H1 (cell line): ENCODE measurements around the gene IFI27L1. TPM values are rescaled to one million over a fixed set of nuclear protein-coding genes. Genes with fewer than 3 reads are reported as not detected.

Experiments
- CTCF ChIA-PET: fragments of 300-600 bp; sonication (Branson Sonifier 250); formaldehyde crosslinking; loops from one replicate; lab custom pipeline; 2021; ENCODE audit not compliant: partially characterized antibody; lab: Charles Lee
- POLR2A ChIA-PET: fragments of 300-600 bp; sonication (Branson Sonifier 250); formaldehyde crosslinking; loops from one replicate; lab custom pipeline; 2021; ENCODE audit warnings: inconsistent platforms; ENCODE audit not compliant: partially characterized antibody; lab: Charles Lee
- DNase-seq, 2 experiments: peaks; one replicate each; pipeline versions ENCODE4 v3.0.0 to v3.0.0-alpha.2; 2010 to 2022; ENCODE audit warnings: low spot score in 2 of 2, low read depth in 1 of 2, mixed read lengths in 1 of 2
- FAIRE-seq: peaks from 2 replicates; lab custom pipeline; 2011; peaks lifted over from hg19 to GRCh38; lab: Jason Lieb, UNC
- H2AFZ ChIP-seq: 2 replicates; pipeline ENCODE4 v1.8.1; 2012; ENCODE audit warnings: low read length, inconsistent platforms
- H2AK5ac ChIP-seq: 2 replicates; pipeline ENCODE4 v1.6.1; 2013; ENCODE audit warnings: low read depth, low read length
- H2BK120ac ChIP-seq: replicated peaks from 2 replicates; pipeline ENCODE3; 2013; ENCODE audit warnings: low read depth, low read length, inconsistent platforms
- H2BK12ac ChIP-seq: 2 replicates; pipeline ENCODE4 v1.6.1; 2013; ENCODE audit warnings: low read depth, low read length
- H2BK15ac ChIP-seq: 2 replicates; pipeline ENCODE4 v1.6.1; 2013; ENCODE audit warnings: low read length
- H2BK20ac ChIP-seq: 2 replicates; pipeline ENCODE4 v1.6.1; 2013; ENCODE audit warnings: low read length
- H2BK5ac ChIP-seq: 2 replicates; pipeline ENCODE4 v1.6.1; 2013; ENCODE audit warnings: low read depth, low read length
- H3K14ac ChIP-seq: 2 replicates; pipeline ENCODE4 v1.6.1; 2013; ENCODE audit warnings: inconsistent platforms; ENCODE audit not compliant: insufficient read length
- H3K18ac ChIP-seq: 2 replicates; pipeline ENCODE4 v1.6.1; 2013; ENCODE audit warnings: low read length; ENCODE audit errors: extremely low read depth
- H3K23ac ChIP-seq: 2 replicates; pipeline ENCODE4 v1.6.1; 2013; ENCODE audit warnings: inconsistent platforms; ENCODE audit not compliant: insufficient read length
- H3K23me2 ChIP-seq: 2 replicates; pipeline ENCODE4 v1.6.1; 2013; ENCODE audit warnings: low read depth, low read length
- H3K27ac ChIP-seq: 2 replicates; pipeline ENCODE4 v1.6.1; 2011; ENCODE audit warnings: low read depth, low read length, inconsistent platforms
- H3K27me3 ChIP-seq, 4 experiments: replicated peaks in 1 of 4; 1 replicate in 1 of 4; 2 replicates in 3 of 4; pipeline versions ENCODE4 v1.6.1 to v1.8.1; 2011 to 2013; ENCODE audit warnings: low read length in 3 of 4, mild to moderate bottlenecking in 3 of 4, inconsistent platforms in 2 of 4, mixed read lengths in 2 of 4, moderate library complexity in 1 of 4; ENCODE audit not compliant: control insufficient read depth in 3 of 4, insufficient read depth in 3 of 4; ENCODE audit errors: extremely low read depth in 1 of 4
- H3K36me3 ChIP-seq, 4 experiments: 2 replicates each; pipeline versions ENCODE4 v1.6.1 to v1.8.1; 2011 to 2013; ENCODE audit warnings: mild to moderate bottlenecking in 4 of 4, low read length in 3 of 4, moderate library complexity in 2 of 4, control low read depth in 1 of 4, inconsistent platforms in 1 of 4; ENCODE audit not compliant: insufficient read depth in 4 of 4, control insufficient read depth in 2 of 4
- H3K4ac ChIP-seq: replicated peaks from 2 replicates; pipeline ENCODE3; 2013; ENCODE audit warnings: low read length, low read depth, mixed read lengths, inconsistent platforms; ENCODE audit not compliant: insufficient read length
- H3K4me1 ChIP-seq, 4 experiments: replicated peaks in 1 of 4; 1 replicate in 1 of 4; 2 replicates in 3 of 4; pipeline versions ENCODE4 v1.6.1 to v1.8.1; 2011 to 2013; ENCODE audit warnings: low read length in 3 of 4, inconsistent platforms in 2 of 4, mixed read lengths in 1 of 4; ENCODE audit not compliant: insufficient read depth in 4 of 4, control insufficient read depth in 3 of 4
- H3K4me2 ChIP-seq, 2 experiments: 2 replicates each; pipeline versions ENCODE4 v1.6.1 to v1.8.1; 2011 to 2013; ENCODE audit warnings: low read depth in 2 of 2, low read length in 2 of 2, control low read depth in 1 of 2, inconsistent platforms in 1 of 2, mild to moderate bottlenecking in 1 of 2; ENCODE audit not compliant: insufficient read depth in 1 of 2
- H3K4me3 ChIP-seq, 4 experiments: fragments of 200-600, 300-600 bp in 1 of 4; sonication (generic), shearing (Covaris generic), sonication (Bioruptor Twin) in 1 of 4; 2 replicates each; pipeline versions ENCODE4 v1.5.1 to v1.8.1; 2011 to 2016; ENCODE audit warnings: low read length in 4 of 4, low read depth in 3 of 4, control low read depth in 2 of 4, inconsistent platforms in 2 of 4, mild to moderate bottlenecking in 2 of 4, mixed read lengths in 1 of 4, moderate library complexity in 1 of 4; ENCODE audit not compliant: insufficient read depth in 2 of 4; ENCODE audit errors: extremely low read depth in 1 of 4
- H3K56ac ChIP-seq: replicated peaks from 2 replicates; pipeline ENCODE3; 2013; ENCODE audit warnings: low read depth, mild to moderate bottlenecking, mixed read lengths, low read length, inconsistent platforms; ENCODE audit not compliant: insufficient read length
- H3K79me1 ChIP-seq: 2 replicates; pipeline ENCODE4 v1.6.1; 2013; ENCODE audit warnings: low read depth, low read length, control low read depth
- H3K79me2 ChIP-seq, 2 experiments: 2 replicates each; pipeline versions ENCODE4 v1.6.1 to v1.8.1; 2012 to 2013; ENCODE audit warnings: low read length in 2 of 2, mild to moderate bottlenecking in 2 of 2, inconsistent platforms in 1 of 2; ENCODE audit not compliant: insufficient read depth in 2 of 2, control insufficient read depth in 1 of 2
- H3K9ac ChIP-seq, 4 experiments: replicated peaks in 1 of 4; 1 replicate in 1 of 4; 2 replicates in 3 of 4; pipeline versions ENCODE4 v1.6.1 to v1.8.1; 2011 to 2013; ENCODE audit warnings: low read depth in 3 of 4, low read length in 3 of 4, control low read depth in 2 of 4, mild to moderate bottlenecking in 2 of 4, moderate library complexity in 2 of 4, inconsistent platforms in 1 of 4; ENCODE audit errors: extremely low read depth in 1 of 4
- H3K9me3 ChIP-seq, 2 experiments: 2 replicates each; pipeline versions ENCODE4 v1.6.1 to v1.8.1; 2012 to 2013; ENCODE audit warnings: mild to moderate bottlenecking in 2 of 2, moderate library complexity in 2 of 2, control low read depth in 1 of 2, inconsistent platforms in 1 of 2, low read depth in 1 of 2, low read length in 1 of 2, mixed read lengths in 1 of 2; ENCODE audit not compliant: insufficient read depth in 2 of 2
- H4K20me1 ChIP-seq, 2 experiments: replicated peaks in 1 of 2; 2 replicates each; pipeline versions ENCODE3 to v1.8.1; 2011 to 2013; ENCODE audit warnings: inconsistent platforms in 2 of 2, low read length in 2 of 2, mild to moderate bottlenecking in 1 of 2; ENCODE audit not compliant: insufficient read depth in 2 of 2, control insufficient read depth in 1 of 2
- H4K5ac ChIP-seq: 2 replicates; pipeline ENCODE4 v1.6.1; 2013; ENCODE audit warnings: low read length, low read depth, mixed read lengths, inconsistent platforms; ENCODE audit not compliant: insufficient read length
- H4K8ac ChIP-seq: 2 replicates; pipeline ENCODE4 v1.8.0; 2013; ENCODE audit warnings: mild to moderate bottlenecking, moderate library complexity, low read length, inconsistent platforms; ENCODE audit not compliant: insufficient read depth; ENCODE audit errors: extremely low read depth
- H4K91ac ChIP-seq: replicated peaks from 2 replicates; pipeline ENCODE3; 2013; ENCODE audit warnings: low read length, mixed read lengths, inconsistent platforms; ENCODE audit not compliant: insufficient read length
- BCL11A ChIP-seq, 2 experiments: IDR thresholded peaks; one replicate each; pipeline ENCODE4 v1.6.1; 2011; ENCODE audit warnings: low read depth in 2 of 2, low read length in 2 of 2, mild to moderate bottlenecking in 2 of 2
- KDM1A ChIP-seq: fragments of 200-600, 300-600 bp; sonication (generic); IDR thresholded peaks from 2 replicates; pipeline ENCODE4 v1.7.1; 2016; ENCODE audit warnings: mild to moderate bottlenecking, low read length, borderline replicate concordance
- POLR2A ChIP-seq, 2 experiments: IDR thresholded peaks; 1 replicate in 1 of 2; 2 replicates in 1 of 2; pipeline ENCODE4 v1.6.1; 2011; ENCODE audit warnings: low read depth in 2 of 2, low read length in 2 of 2, mild to moderate bottlenecking in 2 of 2; ENCODE audit errors: control extremely low read depth in 1 of 2
- RFX5 ChIP-seq: IDR thresholded peaks from 2 replicates; pipeline ENCODE4 v1.6.1; 2011; ENCODE audit warnings: low read depth, low read length, improper control_type of control experiment, borderline replicate concordance
- SIN3A ChIP-seq, 2 experiments: IDR thresholded peaks in 1 of 2; conservative IDR thresholded peaks in 1 of 2; 2 replicates each; pipeline ENCODE4 v1.6.1; 2011 to 2012; ENCODE audit warnings: low read length in 2 of 2, improper control_type of control experiment in 1 of 2, low read depth in 1 of 2, mild to moderate bottlenecking in 1 of 2
- SIRT6 ChIP-seq: IDR thresholded peaks from one replicate; pipeline ENCODE4 v1.7.1; 2012; ENCODE audit warnings: low read length, inconsistent platforms
- TAF7 ChIP-seq: optimal IDR thresholded peaks from 2 replicates; pipeline ENCODE3; 2011; ENCODE audit warnings: low read depth, mild to moderate bottlenecking, inconsistent platforms, low read length, moderate library complexity, borderline replicate concordance
- WGBS, 2 experiments: shearing (Covaris generic) in 1 of 2; methylation state at CpG; one replicate each; pipeline versions ENCODE4 v1.1.6 to v1.1.7; 2013 to 2015; ENCODE audit warnings: low lambda C conversion rate in 2 of 2, mixed read lengths in 2 of 2, inconsistent platforms in 1 of 2, low coverage in 1 of 2, missing lambda C conversion rate in 1 of 2; ENCODE audit not compliant: insufficient replicate concordance in 2 of 2, insufficient coverage in 1 of 2, insufficient read length in 1 of 2; ENCODE audit errors: extremely low coverage in 1 of 2, missing lambda C conversion rate in 1 of 2; 5-methylcytosine and 5-hydroxymethylcytosine counted together
- polyA plus RNA-seq, 7 experiments: library from polyadenylated mRNA; depleted of rRNA in 3 of 7; stranded (reverse) in 5 of 7; unstranded in 2 of 7; fragments of >200 nt in 5 of 7; fragments of 200-250 nt in 2 of 7; gene quantifications; 1 replicate in 5 of 7; 2 replicates in 1 of 7; 4 replicates in 1 of 7; pipeline versions ENCODE4 v1.2.1 to v1.2.3, GENCODE V29; 2011 to 2013; ENCODE audit warnings: missing spikeins in 2 of 7, mixed read lengths in 2 of 7
- total RNA-seq: library from RNA; stranded (reverse); fragmentation: NEBNext Ultra II Directional; extraction: Animal tissue kit (Norgen Biotek cat#: 25700); gene quantifications from 2 replicates; pipeline ENCODE4 v1.2.1, GENCODE V29; 2021
- TF ChIP-seq, protein P1 (sequence below), 3 experiments: IDR thresholded peaks; 1 replicate in 2 of 3; 2 replicates in 1 of 3; pipeline versions ENCODE4 v1.5.1 to v1.6.1; 2011; ENCODE audit warnings: low read length in 3 of 3, mild to moderate bottlenecking in 3 of 3, inconsistent platforms in 2 of 3, low read depth in 1 of 3, moderate library complexity in 1 of 3; ENCODE audit not compliant: insufficient read depth in 1 of 3; ENCODE audit errors: control extremely low read depth in 1 of 3
- TF ChIP-seq, protein P2 (sequence below): IDR thresholded peaks from 2 replicates; pipeline ENCODE4 v1.6.1; 2011; ENCODE audit warnings: low read depth, mild to moderate bottlenecking, low read length; ENCODE audit not compliant: insufficient read depth

The IFI27L1 gene
- total and polyA plus RNA-seq, 2 of the 8 experiments (the other 6 are each of a cell fraction or from before 2014, with no cell fraction given), result 21.2 to 30.5 TPM

DNA sequence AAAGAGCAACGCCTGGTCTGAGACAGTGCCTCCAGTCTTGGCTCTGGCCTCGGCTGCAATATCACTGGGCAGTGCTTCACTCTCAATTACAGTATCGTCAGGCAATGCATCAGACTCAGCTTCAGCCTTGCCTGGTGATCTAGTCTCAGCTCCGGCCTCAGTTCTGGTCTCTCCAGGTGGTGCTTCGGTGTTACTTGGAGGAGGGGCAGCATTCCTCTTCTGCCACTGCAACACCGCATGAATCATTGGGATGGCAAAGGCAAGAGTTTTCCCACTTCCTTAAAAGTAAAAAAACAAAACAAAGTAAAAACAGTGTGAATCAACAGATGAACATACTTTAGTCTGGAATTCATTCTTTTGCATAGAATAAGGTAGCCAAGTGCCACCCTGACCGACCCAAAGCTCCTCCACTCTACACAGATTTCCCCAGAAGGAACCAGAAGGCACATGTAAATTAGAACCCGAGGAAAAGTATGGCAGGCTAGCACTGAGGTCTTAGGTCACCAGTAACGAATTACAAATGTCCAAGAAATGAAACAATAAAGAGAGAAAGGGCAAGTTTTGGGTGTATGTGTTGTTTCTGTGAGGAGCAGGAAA is 18.7 kb upstream of the IFI27L1 start:
- Histone ChIP-seq H2BK20ac (no peak overlapping the region), H3K18ac (no peak overlapping the region; the same call in 1 of the 2 replicates), H3K4me1 (peaks cover 0 to 7% (median 3%) of the 10 kb centered on the region in 4 experiments; a peak in 3 of 7 replicates), H3K4me2 (no peak overlapping the region; a peak in 1 of 4 replicates), H3K4me3 (no peak overlapping the region), H3K4ac (no peak overlapping the region), H3K36me3 (peaks cover 15 to 43% (median 38%) of the 10 kb centered on the region in 4 experiments), H3K14ac (no peak overlapping the region), H3K27me3 (no peaks in the 10 kb centered on the region), H3K23me2 (no peaks in the 10 kb centered on the region; the same call in 1 of the 2 replicates), H3K23ac (no peak overlapping the region), H4K5ac (no peak overlapping the region), H2BK12ac (no peak overlapping the region), H2BK15ac (no peak overlapping the region), H4K91ac (no peak overlapping the region), H3K56ac (no peak overlapping the region), H4K20me1 (peaks cover 9 to 12% of the 10 kb centered on the region in 2 experiments), H2BK120ac (no peak overlapping the region), H3K9me3 (no peaks in the 10 kb centered on the region), H2BK5ac (no peak overlapping the region), H3K9ac (no peak overlapping the region), H3K79me1 (peaks cover 4% of the 10 kb centered on the region), H2AK5ac (no peak overlapping the region), H2AFZ (no peak overlapping the region), H3K27ac (no peak overlapping the region), H4K8ac (no peak overlapping the region), H3K79me2 (peaks cover 0 to 49% of the 10 kb centered on the region in 2 experiments; a peak in 2 of 4 replicates)
- 72% methylated on average over 9 of the region's 9 CpGs; no CpG with 5 or more reads in 1 of the 2 experiments for WGBS, 2 experiments
- POLR2A ChIA-PET, result no interaction called here
- DNase-seq, result no peak
- CTCF ChIA-PET, result interaction anchor here (1.3 to 17.4 kb wide), 3 partner anchors 11 to 78 kb away, joined by 3 to 148 read pairs (median 16); no protein-coding TSS in a partner anchor
- no peak for FAIRE-seq
- TF ChIP-seq SIN3A (conservative IDR thresholded peaks at IDR 0.05 in 1 of 2, IDR thresholded peaks at IDR 0.05 in 1 of 2; ENCODE audit: low read depth in 1 of 2, low read length in 2 of 2) (no peak), RFX5 (no peak), TAF7 (no peak), POLR2A (IDR thresholded peaks at IDR 0.05; ENCODE audit: control extremely low read depth in 1 of 2, low read depth in 2 of 2, low read length in 2 of 2) (no peak), SIRT6 (no peak), KDM1A (no peak), BCL11A (IDR thresholded peaks at IDR 0.05; ENCODE audit: low read depth in 2 of 2, low read length in 2 of 2) (no peak)
- TF ChIP-seq, protein P1, sequence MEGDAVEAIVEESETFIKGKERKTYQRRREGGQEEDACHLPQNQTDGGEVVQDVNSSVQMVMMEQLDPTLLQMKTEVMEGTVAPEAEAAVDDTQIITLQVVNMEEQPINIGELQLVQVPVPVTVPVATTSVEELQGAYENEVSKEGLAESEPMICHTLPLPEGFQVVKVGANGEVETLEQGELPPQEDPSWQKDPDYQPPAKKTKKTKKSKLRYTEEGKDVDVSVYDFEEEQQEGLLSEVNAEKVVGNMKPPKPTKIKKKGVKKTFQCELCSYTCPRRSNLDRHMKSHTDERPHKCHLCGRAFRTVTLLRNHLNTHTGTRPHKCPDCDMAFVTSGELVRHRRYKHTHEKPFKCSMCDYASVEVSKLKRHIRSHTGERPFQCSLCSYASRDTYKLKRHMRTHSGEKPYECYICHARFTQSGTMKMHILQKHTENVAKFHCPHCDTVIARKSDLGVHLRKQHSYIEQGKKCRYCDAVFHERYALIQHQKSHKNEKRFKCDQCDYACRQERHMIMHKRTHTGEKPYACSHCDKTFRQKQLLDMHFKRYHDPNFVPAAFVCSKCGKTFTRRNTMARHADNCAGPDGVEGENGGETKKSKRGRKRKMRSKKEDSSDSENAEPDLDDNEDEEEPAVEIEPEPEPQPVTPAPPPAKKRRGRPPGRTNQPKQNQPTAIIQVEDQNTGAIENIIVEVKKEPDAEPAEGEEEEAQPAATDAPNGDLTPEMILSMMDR (IDR thresholded peaks at IDR 0.05; ENCODE audit: control extremely low read depth in 1 of 3, insufficient read depth in 1 of 3, low read depth in 1 of 3, low read length in 3 of 3), result no peak
- TF ChIP-seq, protein P2, sequence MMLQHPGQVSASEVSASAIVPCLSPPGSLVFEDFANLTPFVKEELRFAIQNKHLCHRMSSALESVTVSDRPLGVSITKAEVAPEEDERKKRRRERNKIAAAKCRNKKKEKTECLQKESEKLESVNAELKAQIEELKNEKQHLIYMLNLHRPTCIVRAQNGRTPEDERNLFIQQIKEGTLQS, result no peak
